ENCODE measurements around the gene MYMK.
A peak's percentile ranks its signal among the peaks of the same experiment; 100 is the strongest.

Gene MYMK

DNA sequence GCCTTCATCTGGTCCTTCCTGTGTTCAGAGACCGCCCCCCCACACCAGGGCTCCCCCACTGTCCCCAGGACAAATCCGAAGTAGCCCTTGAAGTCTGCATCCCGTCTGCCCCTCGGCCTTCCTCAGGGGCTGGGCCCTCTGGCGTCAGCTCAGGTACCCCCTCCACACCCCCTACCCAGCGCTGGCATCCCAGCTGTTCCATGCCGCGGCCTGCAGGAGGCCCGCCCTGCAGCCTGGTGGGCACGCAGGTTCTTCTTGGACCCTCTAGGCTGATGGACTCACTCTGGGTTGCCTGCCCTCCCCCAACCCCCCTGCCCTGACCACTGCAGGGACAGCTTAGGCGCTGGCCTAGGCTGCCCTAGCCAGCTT is 52.5 kb downstream of the MYMK start:
- H3K36me3 ChIP-seq (ENCODE audit: control insufficient read depth in 1 of 2, insufficient read depth in 2 of 2, low read depth in 1 of 2, low read length in 2 of 2), result peaks cover 52 to 90% of the 10 kb centered on the region in 2 experiments
- H3K4ac ChIP-seq (ENCODE audit: low read depth in 1 of 2, low read length in 2 of 2), result no peak overlapping the region
- no peak overlapping the region for H3K23ac ChIP-seq (ENCODE audit: low read length in 2 of 2)
- no peak overlapping the region for H2AK5ac ChIP-seq (ENCODE audit: low read length, severe bottlenecking)
- WGBS, result 96% methylated on average over 11 of the region's 11 CpGs
- no peak overlapping the region for H2BK5ac ChIP-seq (ENCODE audit: low read depth, low read length, poor library complexity, severe bottlenecking)
- no peak overlapping the region for H2BK15ac ChIP-seq (ENCODE audit: low read depth, poor library complexity, severe bottlenecking)
- H2BK12ac ChIP-seq (ENCODE audit: low read length in 2 of 2), result no peak overlapping the region
- H3K4me2 ChIP-seq (ENCODE audit: low read length, poor library complexity, severe bottlenecking), result no peak overlapping the region
- no peak overlapping the region for H3K27ac ChIP-seq (ENCODE audit: low read length, poor library complexity, severe bottlenecking)
- H4K8ac ChIP-seq (ENCODE audit: low read length), result no peak overlapping the region
- peaks cover 24% of the 10 kb centered on the region for H3K79me1 ChIP-seq (replicated peaks; ENCODE audit: low read length, poor library complexity, severe bottlenecking)
- no peak overlapping the region for H3K9ac ChIP-seq (ENCODE audit: low read length)
- no peak for DNase-seq
- H3K27me3 ChIP-seq (ENCODE audit: control insufficient read depth in 1 of 2, insufficient read depth in 1 of 2, low read length in 2 of 2), result no peaks in the 10 kb centered on the region
- no peak overlapping the region for H3K18ac ChIP-seq (ENCODE audit: low read depth in 1 of 2, low read length in 2 of 2)
- H4K91ac ChIP-seq (ENCODE audit: low read length), result no peak overlapping the region
- H3K4me3 ChIP-seq (ENCODE audit: insufficient read depth in 1 of 2, low read depth in 1 of 2, low read length in 2 of 2), result no peak overlapping the region
- no peak overlapping the region for H2AFZ ChIP-seq (ENCODE audit: low read depth, low read length)
- H3K4me1 ChIP-seq (ENCODE audit: control insufficient read depth, insufficient read depth, low read depth, low read length), result peaks cover 15% of the 10 kb centered on the region
- H2BK120ac ChIP-seq (ENCODE audit: low read depth, low read length), result no peak overlapping the region
- H3K9me3 ChIP-seq (ENCODE audit: control insufficient read depth, low read length), result no peaks in the 10 kb centered on the region
- H3K14ac ChIP-seq (ENCODE audit: low read length in 2 of 2), result no peak overlapping the region

DNA sequence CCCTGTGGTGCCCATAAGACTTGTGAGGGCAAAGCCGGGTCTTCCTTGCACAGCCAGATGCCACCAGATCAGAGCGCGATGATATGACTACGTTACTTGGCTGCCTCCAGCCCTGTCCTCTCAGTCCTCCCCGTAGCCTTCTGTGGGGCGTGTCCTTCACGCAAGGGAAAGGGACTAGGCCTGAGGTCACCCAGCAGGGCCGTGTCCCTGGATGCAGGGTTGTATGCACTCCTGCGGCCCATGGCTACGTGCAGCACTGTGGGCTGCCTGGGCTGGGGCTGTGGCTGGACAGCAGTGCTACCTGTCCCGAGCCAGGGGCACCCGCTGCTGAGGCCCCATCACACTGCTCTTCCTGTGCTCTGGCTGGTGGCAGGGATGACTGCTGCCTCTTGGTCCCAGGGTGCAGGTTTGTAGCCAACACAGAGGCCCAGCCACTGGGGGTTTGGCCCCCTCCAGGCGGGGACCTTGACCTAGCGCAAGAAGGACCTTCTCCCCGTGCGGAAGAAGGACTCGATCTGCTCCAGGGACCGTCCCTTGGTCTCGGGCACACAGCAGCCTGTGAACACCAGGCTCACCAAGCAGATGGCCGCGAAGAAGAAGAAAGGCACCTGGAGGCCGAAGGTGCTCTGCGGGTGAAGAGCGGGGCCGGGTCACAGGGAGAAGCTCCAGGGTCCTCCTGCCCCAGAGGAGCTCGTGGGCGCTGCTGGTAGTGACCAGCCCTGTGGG is 53.0 kb downstream of the MYMK start:
- Histone ChIP-seq H3K9me3 (ENCODE audit: control insufficient read depth, low read length) (no peaks in the 10 kb centered on the region), H3K18ac (ENCODE audit: low read depth in 1 of 2, low read length in 2 of 2) (no peak overlapping the region), H2BK120ac (ENCODE audit: low read depth, low read length) (no peak overlapping the region), H4K8ac (ENCODE audit: low read length) (no peak overlapping the region), H3K14ac (ENCODE audit: low read length in 2 of 2) (no peak overlapping the region), H3K79me1 (replicated peaks; ENCODE audit: low read length, poor library complexity, severe bottlenecking) (peaks cover 19% of the 10 kb centered on the region), H2AK5ac (ENCODE audit: low read length, severe bottlenecking) (no peak overlapping the region), H3K27ac (ENCODE audit: low read length, poor library complexity, severe bottlenecking) (no peak overlapping the region), H3K4me2 (ENCODE audit: low read length, poor library complexity, severe bottlenecking) (no peak overlapping the region), H2BK5ac (ENCODE audit: low read depth, low read length, poor library complexity, severe bottlenecking) (no peak overlapping the region), H3K4me3 (ENCODE audit: insufficient read depth in 1 of 2, low read depth in 1 of 2, low read length in 2 of 2) (no peak overlapping the region), H3K4ac (ENCODE audit: low read depth in 1 of 2, low read length in 2 of 2) (no peak overlapping the region), H2BK15ac (ENCODE audit: low read depth, poor library complexity, severe bottlenecking) (no peak overlapping the region), H3K36me3 (ENCODE audit: control insufficient read depth in 1 of 2, insufficient read depth in 2 of 2, low read depth in 1 of 2, low read length in 2 of 2) (peaks cover 49 to 90% of the 10 kb centered on the region in 2 experiments), H4K91ac (ENCODE audit: low read length) (no peak overlapping the region), H2AFZ (ENCODE audit: low read depth, low read length) (no peak overlapping the region), H3K23ac (ENCODE audit: low read length in 2 of 2) (no peak overlapping the region), H3K9ac (ENCODE audit: low read length) (no peak overlapping the region), H2BK12ac (ENCODE audit: low read length in 2 of 2) (no peak overlapping the region), H3K27me3 (ENCODE audit: control insufficient read depth in 1 of 2, insufficient read depth in 1 of 2, low read length in 2 of 2) (no peaks in the 10 kb centered on the region), H3K4me1 (ENCODE audit: control insufficient read depth, insufficient read depth, low read depth, low read length) (peaks cover 10% of the 10 kb centered on the region)
- 92% methylated on average over 27 of the region's 27 CpGs for WGBS
- no peak for DNase-seq

- Histone ChIP-seq H3K4me3 (ENCODE audit: insufficient read depth in 1 of 2, low read depth in 1 of 2, low read length in 2 of 2) (no peak overlapping the region), H3K27me3 (ENCODE audit: control insufficient read depth in 1 of 2, insufficient read depth in 1 of 2, low read length in 2 of 2) (no peaks in the 10 kb centered on the region), H2BK12ac (ENCODE audit: low read length in 2 of 2) (no peak overlapping the region), H3K14ac (ENCODE audit: low read length in 2 of 2) (no peak overlapping the region), H4K91ac (ENCODE audit: low read length) (no peak overlapping the region), H3K79me1 (replicated peaks; ENCODE audit: low read length, poor library complexity, severe bottlenecking) (peaks cover 11% of the 10 kb centered on the region), H3K9ac (ENCODE audit: low read length) (no peak overlapping the region), H3K23ac (ENCODE audit: low read length in 2 of 2) (no peak overlapping the region), H3K4me2 (ENCODE audit: low read length, poor library complexity, severe bottlenecking) (no peak overlapping the region), H2AFZ (ENCODE audit: low read depth, low read length) (no peak overlapping the region), H3K9me3 (ENCODE audit: control insufficient read depth, low read length) (no peaks in the 10 kb centered on the region), H4K8ac (ENCODE audit: low read length) (peak overlapping the region; percentile 10), H2BK15ac (ENCODE audit: low read depth, poor library complexity, severe bottlenecking) (no peak overlapping the region), H2BK120ac (ENCODE audit: low read depth, low read length) (no peak overlapping the region), H2AK5ac (ENCODE audit: low read length, severe bottlenecking) (no peak overlapping the region), H2BK5ac (ENCODE audit: low read depth, low read length, poor library complexity, severe bottlenecking) (no peak overlapping the region), H3K27ac (ENCODE audit: low read length, poor library complexity, severe bottlenecking) (no peak overlapping the region), H3K4me1 (ENCODE audit: control insufficient read depth, insufficient read depth, low read depth, low read length) (peaks cover 5% of the 10 kb centered on the region), H3K36me3 (ENCODE audit: control insufficient read depth in 1 of 2, insufficient read depth in 2 of 2, low read depth in 1 of 2, low read length in 2 of 2) (peaks cover 43 to 83% of the 10 kb centered on the region in 2 experiments), H3K18ac (ENCODE audit: low read depth in 1 of 2, low read length in 2 of 2) (no peak overlapping the region), H3K4ac (ENCODE audit: low read depth in 1 of 2, low read length in 2 of 2) (no peak overlapping the region)
- DNase-seq, result no peak
- 92% methylated on average over 7 of the region's 7 CpGs for WGBS
Observed at GRCh38 chr9:133470988-133471387, 53.8 kb downstream of the MYMK start.

- no peak overlapping the region for H2BK120ac ChIP-seq (ENCODE audit: low read depth, low read length)
- no peak overlapping the region for H3K14ac ChIP-seq (ENCODE audit: low read length in 2 of 2)
- peaks cover 43 to 79% of the 10 kb centered on the region in 2 experiments for H3K36me3 ChIP-seq (ENCODE audit: control insufficient read depth in 1 of 2, insufficient read depth in 2 of 2, low read depth in 1 of 2, low read length in 2 of 2)
- H2BK5ac ChIP-seq (ENCODE audit: low read depth, low read length, poor library complexity, severe bottlenecking), result no peak overlapping the region
- H3K4me1 ChIP-seq (ENCODE audit: control insufficient read depth, insufficient read depth, low read depth, low read length), result peaks cover 5% of the 10 kb centered on the region
- H4K91ac ChIP-seq (ENCODE audit: low read length), result no peak overlapping the region
- H3K27ac ChIP-seq (ENCODE audit: low read length, poor library complexity, severe bottlenecking), result no peak overlapping the region
- WGBS, result 73% methylated on average over 15 of the region's 16 CpGs
- no peak overlapping the region for H2BK15ac ChIP-seq (ENCODE audit: low read depth, poor library complexity, severe bottlenecking)
- no peak for DNase-seq
- no peak overlapping the region for H3K4me2 ChIP-seq (ENCODE audit: low read length, poor library complexity, severe bottlenecking)
- no peaks in the 10 kb centered on the region for H3K9me3 ChIP-seq (ENCODE audit: control insufficient read depth, low read length)
- H2AFZ ChIP-seq (ENCODE audit: low read depth, low read length), result no peak overlapping the region
- no peak overlapping the region for H3K23ac ChIP-seq (ENCODE audit: low read length in 2 of 2)
- peak overlapping the region in 1 of 2 experiments; percentile 43 for H3K18ac ChIP-seq (ENCODE audit: low read depth in 1 of 2, low read length in 2 of 2)
- no peak overlapping the region for H2BK12ac ChIP-seq (ENCODE audit: low read length in 2 of 2)
- peaks cover 9% of the 10 kb centered on the region for H3K79me1 ChIP-seq (replicated peaks; ENCODE audit: low read length, poor library complexity, severe bottlenecking)
- no peak overlapping the region for H3K4me3 ChIP-seq (ENCODE audit: insufficient read depth in 1 of 2, low read depth in 1 of 2, low read length in 2 of 2)
- H3K4ac ChIP-seq (ENCODE audit: low read depth in 1 of 2, low read length in 2 of 2), result no peak overlapping the region
- H4K8ac ChIP-seq (ENCODE audit: low read length), result peak overlapping the region; percentile 10
- no peak overlapping the region for H2AK5ac ChIP-seq (ENCODE audit: low read length, severe bottlenecking)
- H3K27me3 ChIP-seq (ENCODE audit: control insufficient read depth in 1 of 2, insufficient read depth in 1 of 2, low read length in 2 of 2), result no peaks in the 10 kb centered on the region
- H3K9ac ChIP-seq (ENCODE audit: low read length), result no peak overlapping the region
Observed at GRCh38 chr9:133470427-133470924, 54.3 kb downstream of the MYMK start.
